Measurements from ENCODE around the gene PIM2.

Gene PIM2

DNA sequence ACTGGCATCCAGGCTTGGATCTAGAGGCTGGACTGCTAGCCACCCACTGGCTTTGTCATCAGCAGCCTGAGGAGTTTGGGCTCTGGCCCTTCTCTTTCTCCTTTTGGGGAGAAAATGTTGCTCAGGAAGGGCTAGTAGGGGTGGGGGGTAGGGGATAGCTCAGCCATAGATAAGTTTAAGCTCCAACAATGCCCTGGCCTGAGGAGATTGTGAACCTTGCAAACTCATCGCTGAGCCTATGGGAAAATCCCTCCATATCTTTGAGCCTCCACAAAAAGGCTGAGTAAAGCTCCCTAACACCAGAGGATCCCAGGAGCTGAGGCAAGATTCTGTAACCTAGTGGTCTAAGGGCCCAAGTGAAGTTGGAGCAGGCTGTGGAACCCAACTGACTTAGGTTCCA lies 29.8 kb upstream of the PIM2 start:
- Mint-ChIP-seq H3K4me3 (no peak overlapping the region), H3K27ac (no peak overlapping the region), H3K9me3 (peaks cover 17% of the 10 kb centered on the region), H3K36me3 (ENCODE audit: low read depth) (peaks cover 23% of the 10 kb centered on the region), H3K4me1 (peaks cover 1% of the 10 kb centered on the region), H3K27me3 (ENCODE audit: low read depth, poor library complexity) (peaks cover under 1% of the 10 kb centered on the region)
- TF ChIP-seq, protein P1, sequence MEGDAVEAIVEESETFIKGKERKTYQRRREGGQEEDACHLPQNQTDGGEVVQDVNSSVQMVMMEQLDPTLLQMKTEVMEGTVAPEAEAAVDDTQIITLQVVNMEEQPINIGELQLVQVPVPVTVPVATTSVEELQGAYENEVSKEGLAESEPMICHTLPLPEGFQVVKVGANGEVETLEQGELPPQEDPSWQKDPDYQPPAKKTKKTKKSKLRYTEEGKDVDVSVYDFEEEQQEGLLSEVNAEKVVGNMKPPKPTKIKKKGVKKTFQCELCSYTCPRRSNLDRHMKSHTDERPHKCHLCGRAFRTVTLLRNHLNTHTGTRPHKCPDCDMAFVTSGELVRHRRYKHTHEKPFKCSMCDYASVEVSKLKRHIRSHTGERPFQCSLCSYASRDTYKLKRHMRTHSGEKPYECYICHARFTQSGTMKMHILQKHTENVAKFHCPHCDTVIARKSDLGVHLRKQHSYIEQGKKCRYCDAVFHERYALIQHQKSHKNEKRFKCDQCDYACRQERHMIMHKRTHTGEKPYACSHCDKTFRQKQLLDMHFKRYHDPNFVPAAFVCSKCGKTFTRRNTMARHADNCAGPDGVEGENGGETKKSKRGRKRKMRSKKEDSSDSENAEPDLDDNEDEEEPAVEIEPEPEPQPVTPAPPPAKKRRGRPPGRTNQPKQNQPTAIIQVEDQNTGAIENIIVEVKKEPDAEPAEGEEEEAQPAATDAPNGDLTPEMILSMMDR (IDR thresholded peaks at IDR 0.05): no peak
- DNase-seq: no peak

GRCh38 chrX:48945517-48946348 lies 26.9 kb upstream of the PIM2 start:
- peaks cover 3% of the 10 kb centered on the region for H3K27me3 Mint-ChIP-seq (ENCODE audit: low read depth, poor library complexity)
- peaks cover 29% of the 10 kb centered on the region for H3K36me3 Mint-ChIP-seq (ENCODE audit: low read depth)

DNA sequence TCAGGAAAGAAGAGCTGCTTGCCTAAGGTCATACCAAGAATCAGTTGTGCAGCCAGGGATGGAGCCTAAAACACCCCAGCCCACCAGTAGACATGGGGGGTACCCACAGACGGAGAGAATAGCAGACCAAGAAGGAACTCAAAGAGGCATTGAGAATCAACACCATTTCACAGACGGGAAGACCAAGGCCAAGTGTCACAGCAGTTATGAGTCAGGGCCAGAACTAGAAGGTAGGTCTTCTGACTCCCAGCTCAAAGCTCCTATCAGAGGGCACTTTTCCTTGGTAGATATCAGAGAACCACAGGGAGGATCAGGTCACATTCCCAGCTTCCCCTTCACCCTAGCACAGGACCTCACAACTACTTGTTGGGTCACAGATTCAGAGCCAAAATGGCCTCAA lies 24.1 kb upstream of the PIM2 start:
- Mint-ChIP-seq H3K4me3 (no peak overlapping the region), H3K9me3 (peaks cover 39% of the 10 kb centered on the region), H3K27ac (no peak overlapping the region)

More at GRCh38 chrX:48945517-48946348, 26.9 kb upstream of the PIM2 start:
- peaks cover 31% of the 10 kb centered on the region for H3K9me3 Mint-ChIP-seq
- H3K27ac Mint-ChIP-seq: peak overlapping the region; percentile 93
- H3K4me3 Mint-ChIP-seq: no peak overlapping the region
- H3K4me1 Mint-ChIP-seq: peaks cover 4% of the 10 kb centered on the region
- TF ChIP-seq, protein P1 (IDR thresholded peaks at IDR 0.05): peak; percentile 64
- peak; percentile 40 for DNase-seq

GRCh38 chrX:48940404-48940955 lies 21.7 kb upstream of the PIM2 start:
- Mint-ChIP-seq H3K4me3 (no peak overlapping the region), H3K9me3 (peaks cover 32% of the 10 kb centered on the region), H3K27me3 (ENCODE audit: low read depth, poor library complexity) (peaks cover 3% of the 10 kb centered on the region), H3K27ac (no peak overlapping the region), H3K36me3 (ENCODE audit: low read depth) (peaks cover 35% of the 10 kb centered on the region), H3K4me1 (peaks cover 26% of the 10 kb centered on the region)
- TF ChIP-seq, protein P1 (IDR thresholded peaks at IDR 0.05): no peak
- no peak for DNase-seq

More for the DNA sequence above, 24.1 kb upstream of the PIM2 start:
- Mint-ChIP-seq H3K36me3 (ENCODE audit: low read depth) (peaks cover 30% of the 10 kb centered on the region), H3K27me3 (ENCODE audit: low read depth, poor library complexity) (peaks cover 3% of the 10 kb centered on the region), H3K4me1 (peaks cover 16% of the 10 kb centered on the region)
- no peak for DNase-seq
- TF ChIP-seq, protein P1 (IDR thresholded peaks at IDR 0.05): no peak

GRCh38 chrX:48939524-48940228 lies 20.9 kb upstream of the PIM2 start:
- H3K4me1 Mint-ChIP-seq: peaks cover 26% of the 10 kb centered on the region
- no peak for DNase-seq
- peaks cover 3% of the 10 kb centered on the region for H3K27me3 Mint-ChIP-seq (ENCODE audit: low read depth, poor library complexity)
- H3K9me3 Mint-ChIP-seq: peaks cover 32% of the 10 kb centered on the region
- H3K36me3 Mint-ChIP-seq (ENCODE audit: low read depth): peaks cover 43% of the 10 kb centered on the region
- TF ChIP-seq, protein P1 (IDR thresholded peaks at IDR 0.05): no peak
- no peak overlapping the region for H3K4me3 Mint-ChIP-seq
- peak overlapping the region; percentile 75 for H3K27ac Mint-ChIP-seq
